ENCODE measurements around the gene LMF1.

The LMF1 gene

GRCh38 chr16:916035-916799 lies 54.6 kb downstream of the LMF1 start:
- no peaks in the 10 kb centered on the region for H3K36me3 ChIP-seq (ENCODE audit: control insufficient read depth, insufficient read depth, low read length)
- H3K27ac ChIP-seq (ENCODE audit: insufficient read depth, low read length, poor library complexity, severe bottlenecking), result no peak overlapping the region
- DNase-seq, result no peak
- no peaks in the 10 kb centered on the region for H3K4me1 ChIP-seq (ENCODE audit: control insufficient read depth, insufficient read depth, low read length, poor library complexity, severe bottlenecking)
- H3K9me3 ChIP-seq (ENCODE audit: control insufficient read depth, low read length), result no peaks in the 10 kb centered on the region
- no peaks in the 10 kb centered on the region for H3K27me3 ChIP-seq (replicated peaks; ENCODE audit: control insufficient read depth, insufficient read depth, low read length, poor library complexity, severe bottlenecking)
- H3K4me3 ChIP-seq (ENCODE audit: insufficient read depth, low read depth, low read length, poor library complexity, severe bottlenecking), result no peak overlapping the region

GRCh38 chr16:915546-915945 lies 55.2 kb downstream of the LMF1 start:
- no peak overlapping the region for H3K27ac ChIP-seq (ENCODE audit: insufficient read depth, low read length, poor library complexity, severe bottlenecking)
- H3K4me3 ChIP-seq (ENCODE audit: insufficient read depth, low read depth, low read length, poor library complexity, severe bottlenecking), result no peak overlapping the region
- no peak for DNase-seq
- no peaks in the 10 kb centered on the region for H3K4me1 ChIP-seq (ENCODE audit: control insufficient read depth, insufficient read depth, low read length, poor library complexity, severe bottlenecking)
- H3K9me3 ChIP-seq (ENCODE audit: control insufficient read depth, low read length), result no peaks in the 10 kb centered on the region
- peaks cover 4% of the 10 kb centered on the region for H3K36me3 ChIP-seq (ENCODE audit: control insufficient read depth, insufficient read depth, low read length)
- no peaks in the 10 kb centered on the region for H3K27me3 ChIP-seq (replicated peaks; ENCODE audit: control insufficient read depth, insufficient read depth, low read length, poor library complexity, severe bottlenecking)

- no peak overlapping the region for H3K4me3 ChIP-seq (ENCODE audit: insufficient read depth, low read depth, low read length, poor library complexity, severe bottlenecking)
- DNase-seq, result no peak
- H3K27me3 ChIP-seq (replicated peaks; ENCODE audit: control insufficient read depth, insufficient read depth, low read length, poor library complexity, severe bottlenecking), result no peaks in the 10 kb centered on the region
- H3K27ac ChIP-seq (ENCODE audit: insufficient read depth, low read length, poor library complexity, severe bottlenecking), result no peak overlapping the region
- peaks cover 15% of the 10 kb centered on the region for H3K36me3 ChIP-seq (ENCODE audit: control insufficient read depth, insufficient read depth, low read length)
- H3K9me3 ChIP-seq (ENCODE audit: control insufficient read depth, low read length), result no peaks in the 10 kb centered on the region
- H3K4me1 ChIP-seq (ENCODE audit: control insufficient read depth, insufficient read depth, low read length, poor library complexity, severe bottlenecking), result no peaks in the 10 kb centered on the region
Observed at GRCh38 chr16:914440-914839, 56.3 kb downstream of the LMF1 start.

GRCh38 chr16:913817-914439 lies 56.9 kb downstream of the LMF1 start:
- H3K4me3 ChIP-seq (ENCODE audit: insufficient read depth, low read depth, low read length, poor library complexity, severe bottlenecking), result no peak overlapping the region
- no peaks in the 10 kb centered on the region for H3K9me3 ChIP-seq (ENCODE audit: control insufficient read depth, low read length)
- H3K4me1 ChIP-seq (ENCODE audit: control insufficient read depth, insufficient read depth, low read length, poor library complexity, severe bottlenecking), result no peaks in the 10 kb centered on the region
- peaks cover 15% of the 10 kb centered on the region for H3K36me3 ChIP-seq (ENCODE audit: control insufficient read depth, insufficient read depth, low read length)
- DNase-seq, result no peak
- no peak overlapping the region for H3K27ac ChIP-seq (ENCODE audit: insufficient read depth, low read length, poor library complexity, severe bottlenecking)
- no peaks in the 10 kb centered on the region for H3K27me3 ChIP-seq (replicated peaks; ENCODE audit: control insufficient read depth, insufficient read depth, low read length, poor library complexity, severe bottlenecking)

GRCh38 chr16:912684-913613 lies 57.8 kb downstream of the LMF1 start:
- H3K27ac ChIP-seq (ENCODE audit: insufficient read depth, low read length, poor library complexity, severe bottlenecking), result no peak overlapping the region
- peaks cover 19% of the 10 kb centered on the region for H3K36me3 ChIP-seq (ENCODE audit: control insufficient read depth, insufficient read depth, low read length)
- H3K4me1 ChIP-seq (ENCODE audit: control insufficient read depth, insufficient read depth, low read length, poor library complexity, severe bottlenecking), result no peaks in the 10 kb centered on the region
- no peaks in the 10 kb centered on the region for H3K27me3 ChIP-seq (replicated peaks; ENCODE audit: control insufficient read depth, insufficient read depth, low read length, poor library complexity, severe bottlenecking)
- H3K9me3 ChIP-seq (ENCODE audit: control insufficient read depth, low read length), result no peaks in the 10 kb centered on the region
- DNase-seq, result no peak
- H3K4me3 ChIP-seq (ENCODE audit: insufficient read depth, low read depth, low read length, poor library complexity, severe bottlenecking), result no peak overlapping the region

- Histone ChIP-seq H3K27ac (ENCODE audit: insufficient read depth, low read length, poor library complexity, severe bottlenecking) (no peak overlapping the region), H3K36me3 (ENCODE audit: control insufficient read depth, insufficient read depth, low read length) (peaks cover 19% of the 10 kb centered on the region), H3K9me3 (ENCODE audit: control insufficient read depth, low read length) (no peaks in the 10 kb centered on the region), H3K4me3 (ENCODE audit: insufficient read depth, low read depth, low read length, poor library complexity, severe bottlenecking) (no peak overlapping the region), H3K4me1 (ENCODE audit: control insufficient read depth, insufficient read depth, low read length, poor library complexity, severe bottlenecking) (no peaks in the 10 kb centered on the region), H3K27me3 (replicated peaks; ENCODE audit: control insufficient read depth, insufficient read depth, low read length, poor library complexity, severe bottlenecking) (no peaks in the 10 kb centered on the region)
- no peak for DNase-seq
Observed at GRCh38 chr16:912322-912683, 58.5 kb downstream of the LMF1 start.

GRCh38 chr16:911604-912321 lies 59.0 kb downstream of the LMF1 start:
- H3K36me3 ChIP-seq (ENCODE audit: control insufficient read depth, insufficient read depth, low read length), result peaks cover 19% of the 10 kb centered on the region
- H3K9me3 ChIP-seq (ENCODE audit: control insufficient read depth, low read length), result no peaks in the 10 kb centered on the region
- no peak overlapping the region for H3K4me3 ChIP-seq (ENCODE audit: insufficient read depth, low read depth, low read length, poor library complexity, severe bottlenecking)
- H3K27ac ChIP-seq (ENCODE audit: insufficient read depth, low read length, poor library complexity, severe bottlenecking), result no peak overlapping the region
- no peak for DNase-seq
- no peaks in the 10 kb centered on the region for H3K27me3 ChIP-seq (replicated peaks; ENCODE audit: control insufficient read depth, insufficient read depth, low read length, poor library complexity, severe bottlenecking)
- H3K4me1 ChIP-seq (ENCODE audit: control insufficient read depth, insufficient read depth, low read length, poor library complexity, severe bottlenecking), result no peaks in the 10 kb centered on the region

- Histone ChIP-seq H3K36me3 (ENCODE audit: control insufficient read depth, insufficient read depth, low read length) (peaks cover 21% of the 10 kb centered on the region), H3K4me1 (ENCODE audit: control insufficient read depth, insufficient read depth, low read length, poor library complexity, severe bottlenecking) (no peaks in the 10 kb centered on the region), H3K27ac (ENCODE audit: insufficient read depth, low read length, poor library complexity, severe bottlenecking) (no peak overlapping the region), H3K27me3 (replicated peaks; ENCODE audit: control insufficient read depth, insufficient read depth, low read length, poor library complexity, severe bottlenecking) (no peaks in the 10 kb centered on the region), H3K9me3 (ENCODE audit: control insufficient read depth, low read length) (no peaks in the 10 kb centered on the region), H3K4me3 (ENCODE audit: insufficient read depth, low read depth, low read length, poor library complexity, severe bottlenecking) (no peak overlapping the region)
- DNase-seq, result no peak
Observed at GRCh38 chr16:911101-911500, 59.7 kb downstream of the LMF1 start.

- H3K27ac ChIP-seq (ENCODE audit: insufficient read depth, low read length, poor library complexity, severe bottlenecking), result no peak overlapping the region
- no peak overlapping the region for H3K4me3 ChIP-seq (ENCODE audit: insufficient read depth, low read depth, low read length, poor library complexity, severe bottlenecking)
- peaks cover 26% of the 10 kb centered on the region for H3K36me3 ChIP-seq (ENCODE audit: control insufficient read depth, insufficient read depth, low read length)
- H3K9me3 ChIP-seq (ENCODE audit: control insufficient read depth, low read length), result no peaks in the 10 kb centered on the region
- H3K4me1 ChIP-seq (ENCODE audit: control insufficient read depth, insufficient read depth, low read length, poor library complexity, severe bottlenecking), result no peaks in the 10 kb centered on the region
- no peaks in the 10 kb centered on the region for H3K27me3 ChIP-seq (replicated peaks; ENCODE audit: control insufficient read depth, insufficient read depth, low read length, poor library complexity, severe bottlenecking)
- DNase-seq, result no peak
Observed at GRCh38 chr16:910181-910580, 60.6 kb downstream of the LMF1 start.
